Measurements from ENCODE around the gene CEP19.

The CEP19 gene

GRCh38 chr3:196666001-196666867 is 45.8 kb downstream of the CEP19 start:
- ChIA-PET POLR2A (ENCODE audit: low non-redundant PET) (no interaction called here), CTCF (interaction anchor here (0.7 to 1.1 kb wide), 2 partner anchors 50 to 57 kb away, joined by 3 to 4 read pairs; no protein-coding TSS in a partner anchor)
- peak overlapping the region; percentile 84 for H3K27ac ChIP-seq
- DNase-seq (ENCODE audit: low spot score) = peak; percentile 46
- TF ChIP-seq CTCF (conservative IDR thresholded peaks at IDR 0.05; ENCODE audit: low read depth) = no peak

- DNase-seq (ENCODE audit: low spot score) = no peak
These were observed 49.1 kb downstream of the CEP19 start for GRCh38 chr3:196662711-196663571.

GRCh38 chr3:196662033-196662432 is 50.0 kb downstream of the CEP19 start:
- TF ChIP-seq CTCF (conservative IDR thresholded peaks at IDR 0.05; ENCODE audit: low read depth) = no peak
- ChIA-PET CTCF (interaction anchor here (1.0 kb wide), 1 partner anchor 52 kb away, joined by 6 read pairs; no protein-coding TSS in a partner anchor), POLR2A (ENCODE audit: low non-redundant PET) (no interaction called here)
- no peak overlapping the region for H3K27ac ChIP-seq
- no peak for DNase-seq (ENCODE audit: low spot score)

More at GRCh38 chr3:196662711-196663571, 49.1 kb downstream of the CEP19 start:
- ChIA-PET CTCF (no interaction called here), POLR2A (ENCODE audit: low non-redundant PET) (no interaction called here)
- TF ChIP-seq CTCF (conservative IDR thresholded peaks at IDR 0.05; ENCODE audit: low read depth) = no peak
- H3K27ac ChIP-seq = no peak overlapping the region

GRCh38 chr3:196661400-196661799 is 50.6 kb downstream of the CEP19 start:
- ChIA-PET CTCF (interaction anchor here (1.0 kb wide), 2 partner anchors 15 to 51 kb away, joined by 3 to 6 read pairs; no protein-coding TSS in a partner anchor), POLR2A (ENCODE audit: low non-redundant PET) (no interaction called here)
- DNase-seq (ENCODE audit: low spot score) = no peak
- no peak overlapping the region for H3K27ac ChIP-seq
- TF ChIP-seq CTCF (conservative IDR thresholded peaks at IDR 0.05; ENCODE audit: low read depth) = no peak

GRCh38 chr3:196660381-196661166 is 51.5 kb downstream of the CEP19 start:
- POLR2A ChIA-PET (ENCODE audit: low non-redundant PET) = no interaction called here
- no peak for DNase-seq (ENCODE audit: low spot score)
- CTCF ChIA-PET = interaction anchor here (1.0 kb wide), 1 partner anchor 16 kb away, joined by 3 read pairs; no protein-coding TSS in a partner anchor
- no peak for TF ChIP-seq CTCF (conservative IDR thresholded peaks at IDR 0.05; ENCODE audit: low read depth)
- H3K27ac ChIP-seq = no peak overlapping the region

Data from RWPE1 (cell line).